ENCODE data around the gene DEPP1. TPM values are rescaled to one million over a fixed set of nuclear protein-coding genes. Genes with fewer than 3 reads are reported as not detected.

Gene DEPP1
- polyA plus RNA-seq, 3 donors, result not detected

GRCh38 chr10:44968091-44968490, 10.5 kb downstream of the DEPP1 start:
- H3K4me1 ChIP-seq (ENCODE audit: control insufficient read depth in 1 of 2, insufficient read depth in 2 of 2, low read length in 2 of 2), result peaks cover 98 to 100% of the 10 kb centered on the region in 2 donors
- H2AFZ ChIP-seq (ENCODE audit: insufficient read depth, low read depth, low read length, poor library complexity, severe bottlenecking), result no peak overlapping the region
- DNase-seq, result peak; percentile 88 to 95 (median 95)
- H3K27me3 ChIP-seq (ENCODE audit: control insufficient read depth in 2 of 2, insufficient read depth in 2 of 2, low read length in 2 of 2), result no peaks in the 10 kb centered on the region
- Mint-ChIP-seq H3K27ac (peak overlapping the region; percentile 83 to 98 (median 94)), H3K9me3 (peaks cover 0 to 3% (median 0%) of the 10 kb centered on the region in 7 donors), H3K27me3 (ENCODE audit: low read depth in 3 of 3) (no peaks in the 10 kb centered on the region), H3K4me1 (peaks cover 97% of the 10 kb centered on the region), H3K36me3 (peaks cover 52 to 73% of the 10 kb centered on the region in 2 donors), H3K4me3 (peak overlapping the region; percentile 65 to 84)
- H3K9me3 ChIP-seq (replicated peaks in 1 of 2; ENCODE audit: control insufficient read depth in 1 of 2, insufficient read depth in 1 of 2, low read length in 2 of 2), result no peaks in the 10 kb centered on the region
- H3K9ac ChIP-seq (ENCODE audit: insufficient read depth, low read length, poor library complexity, severe bottlenecking), result peak overlapping the region; percentile 44
- intact Hi-C loops (cut with micrococcal nuclease), result loop anchor here in 1 of 2 donors (10.0 kb wide), 2 partner anchors 407 to 1057 kb away; partner anchors contain the start of gene ALOX5
- peaks cover 34% of the 10 kb centered on the region for H4K20me1 ChIP-seq (ENCODE audit: insufficient read depth, low read length)
- H3K4me2 ChIP-seq (replicated peaks; ENCODE audit: extremely low read depth, low read length, poor library complexity, severe bottlenecking), result peak overlapping the region; percentile 99
- peaks cover 36 to 37% of the 10 kb centered on the region in 2 donors for H3K36me3 ChIP-seq (replicated peaks in 1 of 2; ENCODE audit: control insufficient read depth in 1 of 2, insufficient read depth in 2 of 2, low read length in 2 of 2)
- H3K79me2 ChIP-seq (ENCODE audit: insufficient read depth, low read length), result peaks cover 86% of the 10 kb centered on the region
- WGBS (ENCODE audit: insufficient coverage), result 0% methylated on average over 2 of the region's 3 CpGs
- TF ChIP-seq, protein P1, sequence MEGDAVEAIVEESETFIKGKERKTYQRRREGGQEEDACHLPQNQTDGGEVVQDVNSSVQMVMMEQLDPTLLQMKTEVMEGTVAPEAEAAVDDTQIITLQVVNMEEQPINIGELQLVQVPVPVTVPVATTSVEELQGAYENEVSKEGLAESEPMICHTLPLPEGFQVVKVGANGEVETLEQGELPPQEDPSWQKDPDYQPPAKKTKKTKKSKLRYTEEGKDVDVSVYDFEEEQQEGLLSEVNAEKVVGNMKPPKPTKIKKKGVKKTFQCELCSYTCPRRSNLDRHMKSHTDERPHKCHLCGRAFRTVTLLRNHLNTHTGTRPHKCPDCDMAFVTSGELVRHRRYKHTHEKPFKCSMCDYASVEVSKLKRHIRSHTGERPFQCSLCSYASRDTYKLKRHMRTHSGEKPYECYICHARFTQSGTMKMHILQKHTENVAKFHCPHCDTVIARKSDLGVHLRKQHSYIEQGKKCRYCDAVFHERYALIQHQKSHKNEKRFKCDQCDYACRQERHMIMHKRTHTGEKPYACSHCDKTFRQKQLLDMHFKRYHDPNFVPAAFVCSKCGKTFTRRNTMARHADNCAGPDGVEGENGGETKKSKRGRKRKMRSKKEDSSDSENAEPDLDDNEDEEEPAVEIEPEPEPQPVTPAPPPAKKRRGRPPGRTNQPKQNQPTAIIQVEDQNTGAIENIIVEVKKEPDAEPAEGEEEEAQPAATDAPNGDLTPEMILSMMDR (IDR thresholded peaks at IDR 0.05), result no peak
- H3K4me3 ChIP-seq (replicated peaks in 1 of 3; ENCODE audit: low read depth in 2 of 3, low read length in 3 of 3), result peak overlapping the region in 1 of 3 experiments; percentile 96
- H3K27ac ChIP-seq (ENCODE audit: low read depth in 1 of 2, low read length in 2 of 2), result peak overlapping the region; percentile 73 to 81

- TF ChIP-seq, protein P1 (IDR thresholded peaks at IDR 0.05), result no peak
- Histone ChIP-seq H2AFZ (ENCODE audit: insufficient read depth, low read depth, low read length, poor library complexity, severe bottlenecking) (no peak overlapping the region), H3K27me3 (ENCODE audit: control insufficient read depth in 2 of 2, insufficient read depth in 2 of 2, low read length in 2 of 2) (no peaks in the 10 kb centered on the region), H3K79me2 (ENCODE audit: insufficient read depth, low read length) (peaks cover 86% of the 10 kb centered on the region), H3K4me2 (replicated peaks; ENCODE audit: extremely low read depth, low read length, poor library complexity, severe bottlenecking) (peak overlapping the region; percentile 99), H4K20me1 (ENCODE audit: insufficient read depth, low read length) (peaks cover 38% of the 10 kb centered on the region), H3K9me3 (replicated peaks in 1 of 2; ENCODE audit: control insufficient read depth in 1 of 2, insufficient read depth in 1 of 2, low read length in 2 of 2) (no peaks in the 10 kb centered on the region), H3K9ac (ENCODE audit: insufficient read depth, low read length, poor library complexity, severe bottlenecking) (peak overlapping the region; percentile 44), H3K36me3 (replicated peaks in 1 of 2; ENCODE audit: control insufficient read depth in 1 of 2, insufficient read depth in 2 of 2, low read length in 2 of 2) (peaks cover 32 to 35% of the 10 kb centered on the region in 2 donors), H3K27ac (ENCODE audit: low read depth in 1 of 2, low read length in 2 of 2) (peak overlapping the region; percentile 73 to 81), H3K4me1 (ENCODE audit: control insufficient read depth in 1 of 2, insufficient read depth in 2 of 2, low read length in 2 of 2) (peaks cover 98 to 100% of the 10 kb centered on the region in 2 donors), H3K4me3 (replicated peaks in 1 of 3; ENCODE audit: low read depth in 2 of 3, low read length in 3 of 3) (peak overlapping the region in 1 of 3 experiments; percentile 96)
- peak overlapping the region; percentile 65 to 74 for H3K4me3 Mint-ChIP-seq
- DNase-seq, result peak in 2 of 3 donors; percentile 30 to 76
- no CpG with 5 or more reads among the region's 4 CpGs for WGBS (ENCODE audit: insufficient coverage)
- no peaks in the 10 kb centered on the region for H3K27me3 Mint-ChIP-seq (ENCODE audit: low read depth in 3 of 3)
- H3K4me1 Mint-ChIP-seq, result peaks cover 97% of the 10 kb centered on the region
- H3K9me3 Mint-ChIP-seq, result peaks cover 0 to 3% (median 0%) of the 10 kb centered on the region in 7 donors
- peaks cover 52 to 73% of the 10 kb centered on the region in 2 donors for H3K36me3 Mint-ChIP-seq
- intact Hi-C loops (cut with micrococcal nuclease), result loop anchor here in 1 of 2 donors (10.0 kb wide), 2 partner anchors 407 to 1057 kb away; partner anchors contain the start of gene ALOX5
- peak overlapping the region; percentile 83 to 98 (median 94) for H3K27ac Mint-ChIP-seq
Measured at GRCh38 chr10:44967616-44968015, 11.0 kb downstream of the DEPP1 start.
